Psoas muscle (tissue), 8 donors: ENCODE measurements around the gene ZC3H18. TPM values are rescaled to one million over a fixed set of nuclear protein-coding genes. Genes with fewer than 3 reads are reported as not detected.

ENCODE experiments used
- ATAC-seq, 4 donors: fragments of 200-7000 bp; cut with Tn5 transposase; one replicate each; pipeline ENCODE4 v1.9.1; 2020; ENCODE audit warnings: moderate library complexity in 3 of 4, mild to moderate bottlenecking in 2 of 4
- DNase-seq, 2 donors: peaks; one replicate each; pipeline ENCODE4 v3.0.0-alpha.2; 2020
- H3K27ac ChIP-seq: fragments of 200-600 bp; one replicate; pipeline ENCODE4 v1.8.0; 2022
- H3K27me3 ChIP-seq, 3 donors: fragments of 200-600 bp in 1 of 3; one replicate each; pipeline versions ENCODE4 v1.6.1 to v1.8.0; 2013 to 2022; ENCODE audit warnings: low read length in 2 of 3, mild to moderate bottlenecking in 2 of 3, moderate library complexity in 1 of 3; ENCODE audit not compliant: insufficient read depth in 3 of 3
- H3K36me3 ChIP-seq, 2 donors: fragments of 200-600 bp in 1 of 2; one replicate each; pipeline versions ENCODE4 v1.6.1 to v1.8.0; 2013 to 2022; ENCODE audit warnings: low read depth in 1 of 2, mild to moderate bottlenecking in 1 of 2, moderate library complexity in 1 of 2; ENCODE audit not compliant: insufficient read depth in 1 of 2
- H3K4me1 ChIP-seq: fragments of 200-600 bp; one replicate; pipeline ENCODE4 v1.8.0; 2022
- H3K4me3 ChIP-seq: fragments of 200-600 bp; one replicate; pipeline ENCODE4 v1.8.0; 2022; ENCODE audit warnings: mild to moderate bottlenecking
- H3K9me3 ChIP-seq: fragments of 200-600 bp; one replicate; pipeline ENCODE4 v1.8.0; 2022
- CTCF ChIP-seq: fragments of 200-600 bp; IDR thresholded peaks from one replicate; pipeline ENCODE4 v1.8.0; 2022; ENCODE audit warnings: antibody characterized with exemption
- WGBS, 3 donors: extraction: QIAGEN DNeasy Blood & Tissue Kit; methylation state at CpG; one replicate each; pipeline versions ENCODE4 v1.1.6 to v1.1.7; 2013; 5-methylcytosine and 5-hydroxymethylcytosine counted together
- intact Hi-C, 2 donors: fragments of 100-400 bp; cut with DNase I; formaldehyde crosslinking; loops; one replicate each; pipeline versions ENCODE4 v1.11.0 to v1.14.2; 2022
- polyA plus RNA-seq, 3 donors: library from polyadenylated mRNA; stranded (reverse); fragments of 200-250 nt; gene quantifications; one replicate each; pipeline ENCODE4 v1.2.3, GENCODE V29; 2013
- total RNA-seq, 4 donors: library from RNA; stranded (reverse); fragmentation: NEBNext Ultra II Directional in 2 of 4; extraction: Animal tissue kit (Norgen Biotek cat#: 25700) in 2 of 4; gene quantifications; one replicate each; pipeline versions ENCODE4 v1.2.1 to v1.2.4, GENCODE V29; 2021 to 2023
- donor health status: healthy with polysubstance abuse.
- donor health status: DM: no; HTN: no; CAD: no; lungs with moderate emphysema.
- donor health status: Bipolar disorder and iron deficiency.
- donor health status: healthy.
- donor health status: DM: yes; HTN: yes; CAD: no.
- donor health status: DM: no; HTN: no; CAD: no.
- donor health status: DM: no; HTN: no; CAD: no.
- donor health status: DM: yes; HTN: yes; CAD: no.

The ZC3H18 gene
- total and polyA plus RNA-seq, 7 donors: 19.9 to 36.0 (median 28.5) TPM

GRCh38 chr16:88630941-88631340 lies 60.7 kb downstream of the ZC3H18 start:
- no peak for ATAC-seq
- Histone ChIP-seq H3K9me3 (no peaks in the 10 kb centered on the region), H3K4me3 (no peak overlapping the region), H3K27ac (no peak overlapping the region), H3K4me1 (no peaks in the 10 kb centered on the region), H3K27me3 (no peaks in the 10 kb centered on the region), H3K36me3 (peaks cover 5 to 73% of the 10 kb centered on the region in 2 donors)
- intact Hi-C loops: no loop called here
- DNase-seq: no peak
- no peak for TF ChIP-seq CTCF
- 89 to 91% (median 90%) methylated on average over 23 of the region's 23 CpGs for WGBS, 3 donors

DNA sequence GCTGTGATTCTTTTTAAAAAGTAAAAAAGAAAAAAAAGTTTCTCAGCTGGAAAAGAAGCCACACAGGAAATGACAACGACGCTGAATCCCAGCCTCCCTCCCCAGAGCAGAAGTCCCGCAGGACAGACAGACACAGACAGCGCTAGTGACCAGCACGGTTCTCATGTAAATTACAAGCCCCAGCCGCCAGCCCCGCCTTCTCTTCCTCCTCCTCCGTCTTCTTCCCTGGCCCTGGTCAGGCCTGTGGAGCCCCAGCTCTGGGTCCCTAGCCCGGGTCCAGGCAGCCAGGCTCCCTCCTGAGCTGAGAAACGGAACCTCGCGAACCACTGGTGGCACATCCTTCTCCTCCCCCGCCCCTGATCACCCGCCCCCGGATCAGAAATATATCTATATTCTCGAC lies 61.2 kb downstream of the ZC3H18 start:
- H3K27ac ChIP-seq: no peak overlapping the region
- no peak overlapping the region for H3K4me3 ChIP-seq
- DNase-seq (no peak), ATAC-seq (no peak)
- intact Hi-C loops: no loop called here
- no peak for TF ChIP-seq CTCF
- 72 to 79% (median 75%) methylated on average over 16 of the region's 16 CpGs for WGBS, 3 donors
- no peaks in the 10 kb centered on the region for H3K9me3 ChIP-seq
- H3K36me3 ChIP-seq: peaks cover 5 to 68% of the 10 kb centered on the region in 2 donors
- no peaks in the 10 kb centered on the region for H3K27me3 ChIP-seq
- H3K4me1 ChIP-seq: no peaks in the 10 kb centered on the region

- ATAC-seq (no peak), DNase-seq (no peak)
- H3K36me3 ChIP-seq: peaks cover 5 to 63% of the 10 kb centered on the region in 2 donors
- WGBS, 3 donors: 87 to 90% (median 87%) methylated on average over 29 to 30 of the region's 30 CpGs
- no peak for TF ChIP-seq CTCF
- no peaks in the 10 kb centered on the region for H3K4me1 ChIP-seq
- no peaks in the 10 kb centered on the region for H3K9me3 ChIP-seq
- H3K4me3 ChIP-seq: no peak overlapping the region
- no peak overlapping the region for H3K27ac ChIP-seq
- intact Hi-C loops: no loop called here
- no peaks in the 10 kb centered on the region for H3K27me3 ChIP-seq
These were observed 61.9 kb downstream of the ZC3H18 start for GRCh38 chr16:88631920-88632586.

DNA sequence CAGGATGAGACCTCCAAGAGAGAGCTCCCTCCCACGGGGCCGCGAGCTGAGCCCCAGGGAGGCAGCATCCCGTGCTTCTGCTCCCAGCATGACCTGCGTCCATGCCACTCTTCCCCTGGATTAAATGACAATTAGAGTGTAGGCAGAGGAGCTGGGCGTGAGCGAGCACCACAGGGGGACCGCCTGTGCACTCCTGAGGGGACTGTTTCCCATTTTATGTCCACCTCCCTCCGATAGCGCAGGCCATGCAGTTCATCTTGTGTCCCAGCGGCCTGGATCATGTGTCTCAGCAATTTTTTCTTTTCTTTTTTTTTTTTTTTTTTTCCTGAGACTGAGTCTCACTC lies 62.4 kb downstream of the ZC3H18 start:
- no peak overlapping the region for H3K27ac ChIP-seq
- no peak for DNase-seq
- intact Hi-C loops: no loop called here

More for the DNA sequence above, 62.4 kb downstream of the ZC3H18 start:
- Histone ChIP-seq H3K27me3 (no peaks in the 10 kb centered on the region), H3K4me1 (no peaks in the 10 kb centered on the region), H3K4me3 (no peak overlapping the region), H3K36me3 (peaks cover 5 to 57% of the 10 kb centered on the region in 2 donors), H3K9me3 (no peaks in the 10 kb centered on the region)
- TF ChIP-seq CTCF: no peak
- no peak for ATAC-seq
- 90 to 95% (median 91%) methylated on average over 11 of the region's 11 CpGs for WGBS, 3 donors
